ENCODE data around the gene STXBP2.

The STXBP2 gene

GRCh38 chr19:7612282-7613274 is 24.3 kb upstream of the STXBP2 start:
- DNase-seq (ENCODE audit: low spot score), result no peak

GRCh38 chr19:7614859-7615741 is 21.8 kb upstream of the STXBP2 start:
- no peak for DNase-seq (ENCODE audit: low spot score)

- DNase-seq (ENCODE audit: low spot score), result no peak
These were observed 19.7 kb upstream of the STXBP2 start for GRCh38 chr19:7617172-7617571.

GRCh38 chr19:7617735-7618134 is 19.2 kb upstream of the STXBP2 start:
- DNase-seq (ENCODE audit: low spot score), result no peak

- DNase-seq (ENCODE audit: low spot score), result no peak
These were observed 18.6 kb upstream of the STXBP2 start for GRCh38 chr19:7618348-7618747.

GRCh38 chr19:7618771-7619510 is 18.0 kb upstream of the STXBP2 start:
- no peak for DNase-seq (ENCODE audit: low spot score)

- no peak for DNase-seq (ENCODE audit: low spot score)
These were observed 17.1 kb upstream of the STXBP2 start for GRCh38 chr19:7619671-7620441.

- no peak for DNase-seq (ENCODE audit: low spot score)
These were observed 16.2 kb upstream of the STXBP2 start for GRCh38 chr19:7620442-7621412.

- no peak for DNase-seq (ENCODE audit: low spot score)
These were observed 13.8 kb upstream of the STXBP2 start for GRCh38 chr19:7622933-7623685.

- no peak for DNase-seq (ENCODE audit: low spot score)
These were observed 12.9 kb upstream of the STXBP2 start for GRCh38 chr19:7623725-7624603.

GRCh38 chr19:7624810-7625209 is 12.1 kb upstream of the STXBP2 start:
- DNase-seq (ENCODE audit: low spot score), result no peak

- DNase-seq (ENCODE audit: low spot score), result no peak
These were observed 11.0 kb upstream of the STXBP2 start for GRCh38 chr19:7625763-7626372.

GRCh38 chr19:7627166-7627565 is 9.7 kb upstream of the STXBP2 start:
- no peak for DNase-seq (ENCODE audit: low spot score)

- DNase-seq (ENCODE audit: low spot score), result no peak
These were observed 8.2 kb upstream of the STXBP2 start for GRCh38 chr19:7628589-7629311.

GRCh38 chr19:7629347-7630054 is 7.4 kb upstream of the STXBP2 start, which contains the start of the genes PET100 and XAB2:
Gene PET100 (plus strand): TSS chr19:7629793. CDS start chr19:7629834, 41 bp downstream.
Gene XAB2 (minus strand): TSS chr19:7629545. CDS start chr19:7629527, 18 bp downstream.
- peak; percentile 100 for DNase-seq (ENCODE audit: low spot score)

- DNase-seq (ENCODE audit: low spot score), result no peak
These were observed 5.3 kb upstream of the STXBP2 start for GRCh38 chr19:7631577-7631976.
